DND-41 (cell line): ENCODE data around the gene A3GALT2.

Experiments used
- CTCF ChIP-seq: IDR thresholded peaks from 2 replicates; pipeline ENCODE4 v1.5.1; 2012; ENCODE audit warnings: borderline replicate concordance, low read length, moderate library complexity, mild to moderate bottlenecking; ENCODE audit not compliant: poor library complexity, severe bottlenecking; ENCODE audit errors: extremely low read depth
- EZH2 ChIP-seq: IDR thresholded peaks from 3 replicates; pipeline ENCODE4 v1.6.1; 2012; ENCODE audit warnings: borderline replicate concordance, low read depth, mild to moderate bottlenecking, moderate library complexity, low read length, inconsistent platforms; ENCODE audit not compliant: severe bottlenecking

DNA sequence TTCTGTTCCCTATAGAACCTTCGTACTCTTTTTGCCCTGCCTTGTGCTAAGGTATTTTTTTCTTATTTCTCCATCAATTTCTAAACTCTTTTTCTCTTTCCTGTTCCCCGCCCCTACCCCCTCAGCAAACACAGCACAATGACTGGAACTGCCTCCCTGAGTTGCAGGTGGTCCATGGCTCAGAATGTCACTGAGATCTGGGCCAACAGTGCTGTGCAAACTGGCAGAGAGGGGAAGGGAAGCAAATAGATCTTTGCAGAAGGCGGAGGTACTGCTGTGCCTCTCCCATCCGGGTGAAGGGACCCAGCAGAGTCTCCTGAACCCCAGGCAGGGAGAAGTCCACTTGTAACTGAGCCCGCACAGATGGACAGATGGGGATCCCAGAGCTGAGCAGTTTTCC lies 32.6 kb upstream of the A3GALT2 start:
- TF ChIP-seq CTCF: no peak
- no peak for TF ChIP-seq EZH2
